Neural cell (in vitro differentiated cells): Measurements from ENCODE around the gene RNU6-9. TPM values are rescaled to one million over a fixed set of nuclear protein-coding genes. Genes with fewer than 3 reads are reported as not detected.

Source experiments
- H2AFZ ChIP-seq: fragments of 200-600, 300-800 bp; sonication (generic), shearing (Covaris generic); 2 replicates; pipeline ENCODE4 v1.6.0; 2014; ENCODE audit warnings: low read depth, mild to moderate bottlenecking, antibody characterized with exemption, low read length, moderate library complexity
- H3F3A ChIP-seq: fragments of 200-600 bp; shearing (Covaris generic); 2 replicates; pipeline ENCODE4 v1.6.1; 2016; ENCODE audit warnings: mild to moderate bottlenecking, moderate library complexity, mixed read lengths, antibody characterized with exemption, low read length; ENCODE audit not compliant: insufficient read depth, poor library complexity, severe bottlenecking
- H3K27ac ChIP-seq: fragments of 200-600, 300-800 bp; sonication (generic), shearing (Covaris generic); 2 replicates; pipeline ENCODE4 v1.5.1; 2014; ENCODE audit warnings: mild to moderate bottlenecking, low read length, moderate library complexity
- H3K27me3 ChIP-seq: fragments of 300-800, 200-600 bp; sonication (generic), shearing (Covaris generic); 2 replicates; pipeline ENCODE4 v1.6.0; 2014; ENCODE audit warnings: mild to moderate bottlenecking, low read depth, low read length, moderate library complexity; ENCODE audit not compliant: insufficient read depth
- H3K36me3 ChIP-seq: fragments of 300-800, 200-600 bp; sonication (generic), shearing (Covaris generic); 2 replicates; pipeline ENCODE4 v1.5.1; 2014; ENCODE audit warnings: mild to moderate bottlenecking, antibody characterized with exemption, low read length, moderate library complexity; ENCODE audit not compliant: insufficient read depth
- H3K4me2 ChIP-seq: fragments of 300-800, 200-600 bp; sonication (generic), shearing (Covaris generic); 2 replicates; pipeline ENCODE4 v1.6.0; 2014; ENCODE audit warnings: mild to moderate bottlenecking, low read length
- H3K4me3 ChIP-seq: fragments of 300-800, 200-600 bp; sonication (generic), shearing (Covaris generic); 2 replicates; pipeline ENCODE4 v1.5.1; 2014; ENCODE audit warnings: mild to moderate bottlenecking, low read length, moderate library complexity
- H3K79me2 ChIP-seq: fragments of 200-600 bp; shearing (Covaris generic); replicated peaks from 2 replicates; pipeline ENCODE4 v1.6.0; 2014; ENCODE audit warnings: mild to moderate bottlenecking, low read length, moderate library complexity; ENCODE audit not compliant: insufficient read depth
- H3K9ac ChIP-seq: fragments of 300-800, 200-600 bp; sonication (generic), shearing (Covaris generic); 2 replicates; pipeline ENCODE4 v1.6.1; 2016; ENCODE audit warnings: mild to moderate bottlenecking, low read length, mixed read lengths
- H3K9me2 ChIP-seq: fragments of 200-600 bp; shearing (Covaris generic); 2 replicates; pipeline ENCODE4 v1.6.1; 2016; ENCODE audit warnings: mild to moderate bottlenecking, low read length, mixed read lengths; ENCODE audit not compliant: insufficient read depth
- H3K9me3 ChIP-seq: fragments of 200-600, 300-800 bp; sonication (generic), shearing (Covaris generic); 2 replicates; pipeline ENCODE4 v1.6.1; 2016; ENCODE audit warnings: mild to moderate bottlenecking, mixed run types, low read length, moderate library complexity, mixed read lengths
- H4K20me1 ChIP-seq: fragments of 200-600 bp; shearing (Covaris generic); 2 replicates; pipeline ENCODE4 v1.6.1; 2016; ENCODE audit warnings: mild to moderate bottlenecking, mixed run types; ENCODE audit not compliant: insufficient read depth
- EP300 ChIP-seq: fragments of 450-650 bp; conservative IDR thresholded peaks from 2 replicates; pipeline ENCODE4 v1.6.1; 2014; ENCODE audit warnings: antibody characterized with exemption, mild to moderate bottlenecking, moderate library complexity; ENCODE audit not compliant: poor library complexity, severe bottlenecking
- EZH2 ChIP-seq: fragments of 200-600, 300-800 bp; shearing (Covaris generic), sonication (generic); IDR thresholded peaks from 2 replicates; pipeline ENCODE4 v1.6.1; 2014; ENCODE audit warnings: antibody characterized with exemption, low read length, borderline replicate concordance, mild to moderate bottlenecking; ENCODE audit not compliant: insufficient read depth, poor library complexity, severe bottlenecking
- MXI1 ChIP-seq: fragments of 450-650 bp; conservative IDR thresholded peaks from 2 replicates; pipeline ENCODE4 v1.6.1; 2014; ENCODE audit warnings: antibody characterized with exemption, mild to moderate bottlenecking; ENCODE audit not compliant: poor library complexity, severe bottlenecking
- POLR2AphosphoS5 ChIP-seq: IDR thresholded peaks from 2 replicates; pipeline ENCODE4 v1.6.1; 2012
- RAD21 ChIP-seq: fragments of 450-650 bp; conservative IDR thresholded peaks from 2 replicates; pipeline ENCODE4 v1.6.1; 2014; ENCODE audit warnings: antibody characterized with exemption, mild to moderate bottlenecking, moderate library complexity
- SMC3 ChIP-seq: fragments of 450-650 bp; conservative IDR thresholded peaks from 2 replicates; pipeline ENCODE4 v1.6.1; 2014; ENCODE audit warnings: antibody characterized with exemption, mild to moderate bottlenecking, moderate library complexity; ENCODE audit not compliant: poor library complexity
- TAF1 ChIP-seq: IDR thresholded peaks from 2 replicates; pipeline ENCODE4 v1.6.1; 2012; ENCODE audit warnings: low read depth
- polyA plus RNA-seq: library from polyadenylated mRNA; depleted of rRNA; stranded (reverse); fragments of >200 nt; gene quantifications from 2 replicates; pipeline ENCODE4 v1.2.3, GENCODE V29; 2014
- TF ChIP-seq, protein P1 (sequence below): fragments of 450-650 bp; IDR thresholded peaks from 2 replicates; pipeline ENCODE4 v1.5.1; 2014; ENCODE audit warnings: antibody characterized with exemption, mild to moderate bottlenecking, moderate library complexity; ENCODE audit not compliant: poor library complexity, severe bottlenecking
- TF ChIP-seq, protein P2 (sequence below): IDR thresholded peaks from 2 replicates; pipeline ENCODE4 v1.6.1; 2012; ENCODE audit warnings: borderline replicate concordance

RNU6-9 gene
- polyA plus RNA-seq, 1 donor from 2014 or later = not detected

DNA sequence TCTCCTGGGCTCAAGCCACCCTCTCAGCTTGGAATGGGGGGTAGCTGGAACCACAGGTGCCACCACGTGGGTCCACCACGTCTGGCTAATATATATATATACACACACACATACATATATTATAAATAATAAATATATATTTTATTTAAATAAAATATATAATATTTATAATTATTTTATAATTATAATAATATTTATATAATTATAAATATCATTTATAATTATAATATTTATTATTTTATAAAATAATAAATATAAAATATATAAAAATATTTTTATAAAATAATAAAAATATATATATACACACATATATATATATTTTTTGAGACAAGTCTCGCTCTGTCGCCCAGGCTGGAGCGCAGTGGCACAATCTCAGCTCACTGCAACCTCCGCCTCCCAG, 38.7 kb upstream of the RNU6-9 start:
- Histone ChIP-seq H3K27me3 (peaks cover 15% of the 10 kb centered on the region), H3K9me3 (no peaks in the 10 kb centered on the region), H2AFZ (no peak overlapping the region), H3K79me2 (no peaks in the 10 kb centered on the region), H3K9me2 (no peaks in the 10 kb centered on the region), H3F3A (no peaks in the 10 kb centered on the region), H3K36me3 (no peaks in the 10 kb centered on the region), H4K20me1 (no peaks in the 10 kb centered on the region), H3K9ac (no peak overlapping the region), H3K27ac (no peak overlapping the region), H3K4me3 (no peak overlapping the region), H3K4me2 (no peak overlapping the region)
- TF ChIP-seq SMC3 (no peak), EZH2 (no peak), EP300 (no peak), TAF1 (no peak), MXI1 (no peak), RAD21 (no peak), POLR2AphosphoS5 (no peak)
- TF ChIP-seq, protein P1, sequence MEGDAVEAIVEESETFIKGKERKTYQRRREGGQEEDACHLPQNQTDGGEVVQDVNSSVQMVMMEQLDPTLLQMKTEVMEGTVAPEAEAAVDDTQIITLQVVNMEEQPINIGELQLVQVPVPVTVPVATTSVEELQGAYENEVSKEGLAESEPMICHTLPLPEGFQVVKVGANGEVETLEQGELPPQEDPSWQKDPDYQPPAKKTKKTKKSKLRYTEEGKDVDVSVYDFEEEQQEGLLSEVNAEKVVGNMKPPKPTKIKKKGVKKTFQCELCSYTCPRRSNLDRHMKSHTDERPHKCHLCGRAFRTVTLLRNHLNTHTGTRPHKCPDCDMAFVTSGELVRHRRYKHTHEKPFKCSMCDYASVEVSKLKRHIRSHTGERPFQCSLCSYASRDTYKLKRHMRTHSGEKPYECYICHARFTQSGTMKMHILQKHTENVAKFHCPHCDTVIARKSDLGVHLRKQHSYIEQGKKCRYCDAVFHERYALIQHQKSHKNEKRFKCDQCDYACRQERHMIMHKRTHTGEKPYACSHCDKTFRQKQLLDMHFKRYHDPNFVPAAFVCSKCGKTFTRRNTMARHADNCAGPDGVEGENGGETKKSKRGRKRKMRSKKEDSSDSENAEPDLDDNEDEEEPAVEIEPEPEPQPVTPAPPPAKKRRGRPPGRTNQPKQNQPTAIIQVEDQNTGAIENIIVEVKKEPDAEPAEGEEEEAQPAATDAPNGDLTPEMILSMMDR = no peak
- TF ChIP-seq, protein P2, sequence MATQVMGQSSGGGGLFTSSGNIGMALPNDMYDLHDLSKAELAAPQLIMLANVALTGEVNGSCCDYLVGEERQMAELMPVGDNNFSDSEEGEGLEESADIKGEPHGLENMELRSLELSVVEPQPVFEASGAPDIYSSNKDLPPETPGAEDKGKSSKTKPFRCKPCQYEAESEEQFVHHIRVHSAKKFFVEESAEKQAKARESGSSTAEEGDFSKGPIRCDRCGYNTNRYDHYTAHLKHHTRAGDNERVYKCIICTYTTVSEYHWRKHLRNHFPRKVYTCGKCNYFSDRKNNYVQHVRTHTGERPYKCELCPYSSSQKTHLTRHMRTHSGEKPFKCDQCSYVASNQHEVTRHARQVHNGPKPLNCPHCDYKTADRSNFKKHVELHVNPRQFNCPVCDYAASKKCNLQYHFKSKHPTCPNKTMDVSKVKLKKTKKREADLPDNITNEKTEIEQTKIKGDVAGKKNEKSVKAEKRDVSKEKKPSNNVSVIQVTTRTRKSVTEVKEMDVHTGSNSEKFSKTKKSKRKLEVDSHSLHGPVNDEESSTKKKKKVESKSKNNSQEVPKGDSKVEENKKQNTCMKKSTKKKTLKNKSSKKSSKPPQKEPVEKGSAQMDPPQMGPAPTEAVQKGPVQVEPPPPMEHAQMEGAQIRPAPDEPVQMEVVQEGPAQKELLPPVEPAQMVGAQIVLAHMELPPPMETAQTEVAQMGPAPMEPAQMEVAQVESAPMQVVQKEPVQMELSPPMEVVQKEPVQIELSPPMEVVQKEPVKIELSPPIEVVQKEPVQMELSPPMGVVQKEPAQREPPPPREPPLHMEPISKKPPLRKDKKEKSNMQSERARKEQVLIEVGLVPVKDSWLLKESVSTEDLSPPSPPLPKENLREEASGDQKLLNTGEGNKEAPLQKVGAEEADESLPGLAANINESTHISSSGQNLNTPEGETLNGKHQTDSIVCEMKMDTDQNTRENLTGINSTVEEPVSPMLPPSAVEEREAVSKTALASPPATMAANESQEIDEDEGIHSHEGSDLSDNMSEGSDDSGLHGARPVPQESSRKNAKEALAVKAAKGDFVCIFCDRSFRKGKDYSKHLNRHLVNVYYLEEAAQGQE = no peak

DNA sequence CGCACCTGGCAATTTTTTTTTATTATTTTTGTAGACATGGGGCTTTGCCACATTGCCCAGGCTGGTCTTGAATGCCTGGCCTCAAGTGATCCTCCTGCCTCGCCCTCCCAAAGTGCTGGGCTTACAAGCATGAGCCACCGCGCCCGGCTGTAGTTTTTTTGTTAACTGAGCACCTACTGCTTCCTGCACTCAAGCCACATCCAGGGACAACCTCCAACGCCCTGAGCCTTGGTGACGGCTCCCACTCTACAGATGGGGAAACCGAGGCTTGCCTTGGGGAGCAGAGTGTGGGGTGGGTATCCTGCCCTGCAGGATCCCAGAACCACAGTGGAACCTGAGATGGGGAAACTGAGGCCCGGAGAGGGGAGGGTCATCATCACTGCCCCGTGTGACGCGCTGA, 38.1 kb upstream of the RNU6-9 start:
- no peak overlapping the region for H3K9ac ChIP-seq
- no peaks in the 10 kb centered on the region for H3K36me3 ChIP-seq
- no peaks in the 10 kb centered on the region for H3K79me2 ChIP-seq
- H2AFZ ChIP-seq = no peak overlapping the region
- peaks cover 21% of the 10 kb centered on the region for H3K27me3 ChIP-seq
- no peak overlapping the region for H3K4me2 ChIP-seq
- H3K9me2 ChIP-seq = no peaks in the 10 kb centered on the region
- no peak overlapping the region for H3K4me3 ChIP-seq
- H3F3A ChIP-seq = no peaks in the 10 kb centered on the region
- H4K20me1 ChIP-seq = no peaks in the 10 kb centered on the region
- H3K9me3 ChIP-seq = no peaks in the 10 kb centered on the region
- no peak overlapping the region for H3K27ac ChIP-seq
- no peak for TF ChIP-seq EZH2
- TF ChIP-seq MXI1 = no peak
